GM18517 (cell line): ENCODE results near the gene MACF1.
"Not testable (repeated sequence)": the region's sequence is repeated elsewhere in the genome, so short reads cannot be mapped to it uniquely, and the experiment has no call there.

ENCODE experiments used
- ATAC-seq: cut with Tn5 transposase; IDR thresholded peaks from one replicate; pipeline ENCODE4 v1.9.1; 2021; ENCODE audit warnings: mild to moderate bottlenecking, moderate library complexity; ENCODE audit not compliant: unreplicated experiment

MACF1 gene

DNA sequence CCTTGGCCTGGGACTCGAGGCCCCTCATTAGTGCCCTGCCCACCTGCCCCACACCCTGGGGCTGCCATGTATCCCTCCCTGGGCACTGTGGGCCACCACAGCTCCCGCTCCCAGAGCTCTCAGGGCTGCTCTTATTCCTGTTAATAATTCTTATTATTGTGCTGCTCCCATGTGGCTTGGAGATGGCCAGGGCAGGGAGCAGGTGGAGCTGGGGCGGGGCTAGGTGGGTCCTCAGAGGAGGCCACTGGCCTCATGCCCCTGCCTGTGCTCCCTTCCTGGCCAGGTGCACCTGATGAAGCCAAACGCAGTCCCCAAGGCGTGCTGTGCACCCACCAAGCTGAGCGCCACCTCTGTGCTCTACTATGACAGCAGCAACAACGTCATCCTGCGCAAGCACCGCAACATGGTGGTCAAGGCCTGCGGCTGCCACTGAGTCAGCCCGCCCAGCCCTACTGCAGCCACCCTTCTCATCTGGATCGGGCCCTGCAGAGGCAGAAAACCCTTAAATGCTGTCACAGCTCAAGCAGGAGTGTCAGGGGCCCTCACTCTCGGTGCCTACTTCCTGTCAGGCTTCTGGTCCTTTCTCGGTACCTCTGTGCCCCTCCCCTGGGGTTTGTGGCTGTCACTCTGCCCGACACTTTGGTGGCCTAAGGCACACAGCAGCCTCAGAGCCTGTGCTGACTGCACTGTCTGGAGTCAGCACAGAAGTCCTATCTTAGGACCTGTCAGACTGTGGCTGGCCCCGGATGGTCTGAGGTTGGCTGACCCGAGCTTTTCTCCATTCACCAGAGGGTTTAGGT, 321.1 kb downstream of the MACF1 start:
- ATAC-seq, result peak; percentile 91

DNA sequence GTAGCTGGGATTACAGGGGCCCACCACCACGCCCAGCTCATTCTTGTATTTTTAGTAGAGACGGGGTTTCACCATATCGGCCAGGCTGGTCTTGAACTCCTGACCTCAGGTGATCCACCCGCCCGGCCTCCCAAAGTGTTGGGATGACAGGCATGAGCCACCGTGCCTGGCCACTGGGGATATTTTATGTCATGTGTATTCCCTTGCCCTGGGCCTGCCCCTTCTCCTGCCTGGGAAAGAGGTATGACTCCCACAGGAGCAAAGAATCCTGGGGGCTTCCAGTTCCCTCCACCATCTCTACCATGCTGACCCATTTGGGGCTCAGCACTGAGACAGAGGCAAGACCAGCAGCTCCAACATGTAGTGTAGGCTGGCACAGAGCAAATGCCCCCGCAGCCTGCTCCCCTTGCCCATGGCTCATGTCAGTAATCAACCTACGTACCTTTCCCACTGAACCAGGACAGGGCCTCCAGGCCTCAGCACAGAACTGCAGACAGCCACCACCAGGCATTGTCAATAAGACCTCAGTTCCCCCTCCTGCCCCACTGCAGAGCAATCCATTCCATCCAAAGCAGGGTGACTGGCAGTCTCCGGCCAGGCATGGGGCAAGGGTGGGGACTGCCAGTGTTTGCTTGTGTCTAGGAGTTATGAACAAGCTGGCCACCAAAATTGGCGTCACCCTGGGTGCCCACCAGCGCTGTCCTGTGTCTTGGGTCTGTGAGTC, 322.1 kb downstream of the MACF1 start:
- no peak for ATAC-seq

- not testable (repeated sequence) for ATAC-seq
Observed at GRCh38 chr1:39527190-39527579, 322.7 kb downstream of the MACF1 start.

- no peak for ATAC-seq
Observed at GRCh38 chr1:39528082-39528481, 323.6 kb downstream of the MACF1 start.

- no peak for ATAC-seq
Observed at GRCh38 chr1:39529901-39530535, 325.5 kb downstream of the MACF1 start.

DNA sequence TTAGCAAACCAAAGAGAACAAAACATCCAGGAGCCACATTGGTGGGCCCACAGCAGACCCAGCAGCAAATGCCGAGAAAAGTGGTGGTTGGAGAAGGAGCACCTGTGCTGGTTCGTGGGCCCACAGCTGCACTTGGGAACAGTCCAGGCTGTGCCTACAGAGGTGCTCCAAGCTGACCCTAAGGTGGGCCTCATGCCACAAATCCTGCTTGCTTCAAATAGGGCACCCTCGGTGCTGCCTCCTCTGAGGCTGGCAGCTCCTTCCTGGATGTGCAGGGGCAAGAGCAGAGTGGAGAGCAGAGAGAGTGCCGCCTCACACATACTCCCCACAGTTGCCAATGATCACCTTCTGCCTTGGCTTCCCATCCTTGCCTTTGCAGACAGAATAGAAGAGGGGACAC, 327.0 kb downstream of the MACF1 start:
- ATAC-seq, result no peak

- no peak for ATAC-seq
Observed at GRCh38 chr1:39533442-39533841, 328.9 kb downstream of the MACF1 start.
